Left forelimb (tissue), 1 donor: ENCODE data around the gene LRRC4.

Source experiments
- DNase-seq: peaks from one replicate; pipeline ENCODE4 v3.0.0-alpha.2; 2018; ENCODE audit warnings: low spot score

The LRRC4 gene

DNA sequence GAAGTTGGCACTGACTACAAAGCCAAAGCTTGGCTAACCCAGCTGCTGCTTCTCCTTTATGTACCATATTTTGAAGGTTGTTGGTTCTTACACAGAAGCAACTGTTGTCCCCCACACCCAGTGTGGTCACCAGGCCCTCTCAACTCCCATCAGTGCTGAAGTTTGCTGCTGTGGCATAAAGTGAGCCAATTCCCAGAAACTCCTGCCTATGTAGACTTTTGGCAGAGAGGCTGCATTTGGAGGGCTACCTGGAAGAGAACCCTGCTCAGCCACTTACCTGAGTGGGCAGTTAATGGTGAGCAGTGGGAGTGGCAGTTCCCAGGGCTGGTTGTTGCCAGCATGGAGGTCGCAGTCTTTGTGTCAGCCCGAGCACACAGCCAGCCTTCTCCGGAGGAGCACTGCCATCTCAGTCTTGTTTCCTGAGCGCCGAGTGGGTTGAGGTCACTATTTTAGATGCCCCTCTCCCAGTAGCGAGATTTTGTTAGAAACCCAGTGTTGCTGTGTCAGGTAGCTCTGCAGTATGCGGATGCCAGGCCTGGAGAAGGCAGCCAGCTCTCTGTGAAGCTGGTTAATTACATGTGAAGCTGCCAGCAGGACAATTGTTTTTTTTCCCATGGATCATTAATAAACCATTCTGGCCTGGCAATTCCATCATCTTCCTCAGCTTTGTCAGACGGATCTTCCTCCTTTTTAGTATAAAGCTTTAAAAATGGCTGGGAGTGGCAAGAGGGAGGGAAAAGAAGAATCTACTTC, 24.5 kb downstream of the LRRC4 start:
- DNase-seq: no peak

DNA sequence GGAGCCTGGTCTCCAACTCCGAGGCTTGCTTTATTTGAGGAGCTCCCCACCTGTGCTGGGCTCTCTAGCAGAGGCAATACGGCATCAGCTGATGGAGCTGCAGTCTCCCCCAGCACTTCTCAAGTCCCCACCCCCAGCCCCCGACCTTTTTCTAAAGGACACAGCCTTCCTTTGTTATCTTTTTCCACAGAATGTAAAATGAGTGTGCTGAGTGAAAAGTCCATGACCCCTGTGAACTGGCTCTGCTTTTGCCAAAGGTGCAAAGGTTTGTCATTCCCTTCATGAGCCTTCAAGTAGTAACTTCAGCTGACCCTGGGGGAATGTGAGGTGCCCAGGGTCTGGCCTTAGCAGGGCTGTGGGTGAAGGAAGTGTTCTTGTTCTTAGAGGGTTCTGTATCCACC, 25.5 kb downstream of the LRRC4 start:
- DNase-seq: no peak

DNA sequence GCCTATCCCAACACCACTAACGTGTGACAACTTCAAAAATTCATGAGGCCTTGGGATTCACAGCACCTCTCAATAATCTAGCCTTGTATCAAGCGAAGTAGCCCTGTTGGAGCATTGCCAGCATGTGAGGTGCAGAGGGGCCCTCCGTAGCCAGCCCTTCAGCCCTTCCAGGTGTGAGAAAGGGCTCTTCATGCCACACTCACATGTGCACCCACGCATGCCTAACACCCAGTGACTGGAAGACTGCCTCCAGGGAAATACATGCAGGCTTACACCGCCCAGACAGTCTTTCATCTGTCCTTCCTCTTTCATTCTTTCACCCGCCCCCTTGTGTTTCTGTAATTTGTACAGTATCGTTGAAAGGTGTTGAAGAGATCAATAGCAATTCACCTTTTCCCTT, 26.1 kb downstream of the LRRC4 start:
- DNase-seq: no peak

DNA sequence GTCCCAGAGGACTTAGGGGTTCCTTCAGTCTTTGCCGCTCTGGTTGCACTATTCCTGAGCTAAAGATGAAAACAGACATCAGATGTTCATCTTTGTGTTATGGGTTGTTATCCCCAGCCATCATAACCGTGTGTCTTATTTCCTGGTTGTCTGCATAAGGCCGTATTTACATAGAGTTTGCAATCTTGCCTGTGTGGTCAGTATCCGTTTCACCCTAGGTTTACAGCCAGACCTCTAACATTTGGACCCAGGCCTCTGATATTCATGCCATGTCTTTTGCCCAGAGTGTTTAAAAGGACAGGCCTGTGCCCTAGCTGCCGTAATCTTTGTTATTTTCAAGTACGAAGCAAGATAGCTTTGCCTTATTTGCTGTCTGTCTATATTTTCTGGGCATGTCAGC, 26.6 kb downstream of the LRRC4 start:
- no peak for DNase-seq

DNA sequence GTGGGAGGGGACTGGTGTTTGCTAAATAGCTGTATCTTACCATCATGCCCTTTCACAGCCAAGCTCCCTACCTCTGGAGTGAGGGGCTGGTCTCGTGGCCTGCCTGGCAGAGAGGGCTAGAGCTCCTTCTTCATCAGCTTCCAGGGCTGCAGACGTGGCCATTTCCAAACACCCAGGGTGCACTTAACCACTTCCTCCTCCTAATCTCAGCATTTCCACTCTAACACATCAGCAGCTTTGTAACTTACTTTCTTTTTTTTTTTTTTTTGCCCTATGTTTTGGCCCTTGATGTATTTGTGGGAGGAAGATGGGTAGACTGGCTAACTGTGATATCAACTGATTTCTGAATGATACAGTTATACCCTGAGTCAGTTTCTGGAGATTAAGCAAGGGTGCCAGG, 27.4 kb downstream of the LRRC4 start:
- no peak for DNase-seq

DNA sequence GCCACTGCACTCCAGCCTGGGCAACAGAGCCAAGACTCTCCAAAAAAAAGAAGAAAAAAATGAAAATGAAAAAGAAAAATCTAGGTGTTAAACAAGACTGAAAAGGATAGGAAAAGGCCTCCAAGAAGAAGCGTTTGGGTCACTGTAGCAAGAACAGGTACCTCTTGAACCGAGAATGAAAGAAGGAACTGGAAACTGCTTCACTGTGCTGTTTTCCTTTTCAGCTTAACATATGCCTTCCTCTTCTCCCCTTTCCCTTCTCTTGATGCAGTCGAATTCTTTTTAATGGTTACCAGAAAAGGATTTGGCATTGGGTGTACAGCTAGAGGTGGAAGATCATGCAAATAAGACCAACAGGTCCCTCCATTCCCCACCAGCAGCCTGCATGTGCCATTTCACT, 28.1 kb downstream of the LRRC4 start:
- DNase-seq: no peak

DNA sequence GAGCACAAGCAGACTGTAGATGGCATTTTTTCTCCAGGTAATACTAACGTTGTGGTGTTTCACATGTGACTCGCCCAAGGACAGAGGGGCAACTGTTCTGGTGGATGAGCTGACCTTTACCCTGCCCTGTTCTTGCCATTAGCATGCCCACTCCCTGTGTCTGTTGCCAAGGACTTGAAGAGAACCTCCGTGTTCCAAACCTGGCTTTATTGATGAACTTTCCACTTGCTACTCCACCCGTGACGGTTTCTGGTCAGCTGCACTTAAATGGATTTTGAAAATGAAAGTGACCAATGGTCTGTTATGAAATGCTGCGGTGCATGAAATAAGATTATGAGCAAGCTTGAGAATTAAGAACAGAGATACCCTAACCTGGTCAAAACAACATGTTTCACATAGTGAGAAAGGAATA, 30.4 kb downstream of the LRRC4 start:
- no peak for DNase-seq

DNA sequence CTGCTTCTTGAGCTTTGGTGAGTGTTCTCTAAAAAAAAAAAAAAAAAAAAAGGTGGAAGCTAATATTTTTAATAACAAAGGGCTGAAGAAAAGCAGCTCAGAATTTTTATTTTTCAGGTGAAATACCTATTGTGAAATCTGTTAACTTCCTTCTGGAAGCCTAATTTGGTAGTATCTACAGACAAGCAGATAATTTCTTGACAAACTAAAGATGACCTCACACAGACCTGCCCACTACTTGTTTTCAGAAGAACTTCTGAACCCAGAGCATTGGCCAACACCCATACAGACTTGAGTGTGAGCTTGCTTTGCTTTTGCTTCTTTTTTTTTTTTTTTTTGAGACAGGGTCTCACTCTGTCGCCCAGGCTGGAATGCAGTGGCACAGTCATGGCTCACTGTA, 31.2 kb downstream of the LRRC4 start:
- DNase-seq: no peak

DNA sequence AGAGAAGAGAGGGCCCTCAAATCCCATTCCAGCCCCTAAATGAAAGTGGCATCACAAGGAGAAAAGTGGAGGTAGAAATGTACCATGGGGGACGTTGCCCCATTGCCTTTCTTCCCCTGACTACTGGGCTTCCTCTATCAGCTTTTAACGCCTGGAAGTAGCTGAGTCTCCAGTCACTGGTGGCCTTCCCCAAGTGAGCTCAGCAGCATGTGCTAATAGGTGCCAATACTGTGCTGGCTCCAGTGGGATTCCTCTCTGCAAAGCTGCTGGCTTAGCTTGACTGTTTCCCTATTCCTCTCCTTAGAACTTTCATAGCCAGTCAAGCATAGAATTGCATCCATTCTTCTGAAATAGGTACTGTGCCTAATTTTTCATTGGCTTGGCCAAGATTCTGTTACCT, 32.6 kb downstream of the LRRC4 start:
- no peak for DNase-seq

DNA sequence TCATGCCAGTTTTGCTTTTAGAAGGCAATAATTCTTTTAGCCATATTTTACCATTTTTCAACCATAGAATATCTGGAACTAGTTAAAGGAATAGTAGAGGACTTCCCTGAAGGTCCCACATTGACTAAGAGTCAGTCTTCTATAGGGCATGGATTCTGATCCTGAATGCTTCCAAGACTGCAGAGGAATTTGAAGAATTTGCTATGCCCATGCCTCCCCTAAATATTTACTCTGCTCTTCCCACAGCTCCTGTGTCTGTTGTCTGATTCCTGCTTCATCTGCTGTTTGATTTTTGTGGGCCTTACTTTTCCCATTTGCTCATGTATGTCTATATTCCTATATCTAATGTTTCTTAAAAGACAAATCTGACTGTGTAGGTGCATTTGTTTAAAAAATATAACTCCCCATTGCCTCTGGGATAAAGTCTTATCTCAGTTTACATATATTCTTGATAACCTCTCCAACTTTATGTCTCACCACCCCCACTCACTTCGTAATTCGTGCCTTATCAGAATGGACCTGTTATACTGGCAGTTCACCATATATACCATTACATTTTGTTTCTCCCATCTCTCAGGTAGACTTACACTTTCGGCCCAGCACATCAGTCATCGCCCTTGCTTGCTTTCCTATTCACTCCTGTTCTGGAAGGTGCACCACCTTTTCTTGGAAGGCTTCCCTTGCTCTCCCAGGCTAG, 33.9 kb downstream of the LRRC4 start:
- no peak for DNase-seq

DNA sequence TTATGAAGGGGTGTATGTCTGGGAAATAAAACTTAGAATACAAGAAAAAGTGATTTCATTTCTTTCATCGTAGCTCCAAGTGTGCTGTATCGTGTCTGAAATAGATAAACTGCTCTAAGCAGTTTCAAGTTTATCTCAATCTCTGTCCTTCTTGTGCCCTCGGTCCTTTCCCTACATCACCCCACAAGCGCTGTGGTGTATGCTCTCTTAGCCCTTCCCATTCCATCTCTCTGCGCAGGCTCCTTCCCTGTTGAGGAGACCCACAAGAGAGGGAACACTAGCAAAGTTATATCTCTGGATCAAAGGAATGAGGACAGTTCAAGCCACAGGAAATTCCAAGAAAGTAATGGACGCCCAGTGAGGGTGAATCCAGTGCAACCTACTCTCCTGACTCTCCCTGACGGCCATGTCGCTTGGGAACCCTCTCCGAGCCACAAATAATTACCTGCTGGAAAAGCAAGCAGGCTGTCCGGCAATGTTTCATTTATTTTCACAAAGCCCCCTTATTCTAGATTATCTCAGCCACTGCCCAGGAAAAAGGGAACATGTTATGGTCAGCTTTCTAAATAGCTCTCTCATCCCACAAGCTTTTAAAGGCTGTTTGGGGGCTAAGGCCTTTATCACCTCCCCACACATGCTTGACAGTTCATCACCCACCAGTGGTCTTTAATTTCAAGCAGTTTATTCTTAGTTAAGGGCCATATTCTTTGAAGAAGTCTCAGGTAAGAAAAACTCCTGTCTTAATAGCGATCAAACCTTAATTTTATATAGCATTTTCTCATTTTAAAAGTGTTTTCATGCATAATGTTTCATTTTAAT, 34.8 kb downstream of the LRRC4 start:
- no peak for DNase-seq

DNA sequence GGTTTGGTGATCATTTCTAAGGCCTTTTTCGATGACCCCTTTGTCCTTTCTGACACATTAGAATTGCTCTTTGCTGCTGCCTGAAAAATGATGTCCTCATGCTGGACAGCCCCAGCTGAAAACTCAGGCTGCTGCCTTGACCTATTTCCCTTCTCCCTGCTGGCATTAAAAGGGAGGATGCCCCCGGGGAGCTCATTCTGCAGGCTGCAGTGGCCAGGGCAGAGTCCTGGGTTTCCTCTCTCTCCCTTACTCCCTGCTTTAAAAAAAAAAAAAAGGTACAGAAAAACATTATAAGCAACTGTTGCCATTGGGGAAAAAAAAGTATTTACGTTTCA, 35.4 kb downstream of the LRRC4 start:
- DNase-seq: no peak

DNA sequence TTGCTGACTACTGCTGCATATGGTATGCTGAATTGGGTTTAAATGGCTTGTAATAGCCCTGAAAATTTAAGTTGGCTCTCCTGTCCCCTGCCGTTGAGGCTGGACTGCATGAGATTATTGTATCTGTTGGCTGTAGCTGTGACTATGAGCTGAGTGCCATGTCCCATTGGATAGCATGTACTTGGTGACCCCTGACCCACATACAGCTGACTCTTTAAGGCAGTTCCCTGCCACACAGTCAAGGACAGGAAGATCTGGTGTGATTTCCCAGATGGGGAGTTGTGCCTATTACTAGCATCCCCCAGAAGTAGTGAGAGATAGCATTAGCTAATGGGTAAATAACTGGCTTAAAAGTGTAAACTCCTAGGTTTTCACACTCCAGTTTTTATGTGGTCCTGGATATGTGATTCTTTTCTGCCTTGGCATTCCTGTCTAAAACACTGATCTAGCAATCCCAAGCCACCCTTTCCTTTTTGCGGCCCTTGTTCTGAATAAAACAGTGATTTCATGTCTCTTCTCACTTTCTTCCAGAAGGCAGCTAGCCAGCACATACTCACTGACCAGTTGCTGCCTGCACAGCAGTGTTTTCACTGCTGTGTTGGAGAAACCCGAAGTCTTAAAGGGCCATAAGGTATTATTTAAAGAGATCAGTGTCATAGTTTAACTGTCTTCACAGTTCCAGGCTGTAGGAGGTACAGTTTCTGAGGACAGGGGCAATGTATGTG, 35.9 kb downstream of the LRRC4 start:
- no peak for DNase-seq

DNA sequence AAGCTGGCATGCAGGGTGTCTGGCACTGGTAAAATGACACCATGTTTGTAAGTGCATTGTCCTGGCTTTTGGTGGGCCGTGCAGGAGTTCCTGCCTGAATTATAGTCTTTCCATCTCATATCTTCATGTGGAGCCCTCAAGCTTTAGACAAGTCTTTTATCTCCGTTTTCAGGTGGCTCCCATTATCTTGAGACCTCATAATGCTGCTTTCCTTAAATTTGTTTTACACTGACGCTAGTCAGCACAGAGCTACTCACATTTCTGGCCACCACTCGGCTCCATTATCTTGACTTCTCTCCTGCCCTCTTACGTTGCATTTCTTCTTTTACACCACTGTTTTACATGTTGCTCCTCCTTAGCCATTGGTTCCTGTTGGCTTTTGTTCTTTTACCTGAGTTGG, 37.2 kb downstream of the LRRC4 start:
- no peak for DNase-seq

DNA sequence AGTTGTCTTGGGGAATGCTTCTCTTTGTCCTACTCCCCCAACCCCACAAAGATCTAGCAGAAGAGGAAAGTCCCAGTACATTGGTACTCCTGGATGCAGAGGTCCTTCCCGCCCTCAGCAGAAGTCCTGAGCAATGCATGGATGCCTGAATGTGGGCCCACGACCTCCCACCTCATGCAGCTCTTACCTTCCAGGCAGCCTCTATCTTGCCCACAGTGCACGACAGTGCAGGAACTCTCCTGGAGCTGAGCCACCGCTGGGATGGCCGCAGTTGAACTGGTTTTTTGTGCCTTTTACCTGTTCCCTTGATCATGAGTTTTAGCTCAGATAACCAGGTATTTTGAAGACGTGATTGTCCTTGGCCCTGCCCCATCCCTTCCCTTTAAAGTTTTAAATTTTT, 37.9 kb downstream of the LRRC4 start:
- no peak for DNase-seq

DNA sequence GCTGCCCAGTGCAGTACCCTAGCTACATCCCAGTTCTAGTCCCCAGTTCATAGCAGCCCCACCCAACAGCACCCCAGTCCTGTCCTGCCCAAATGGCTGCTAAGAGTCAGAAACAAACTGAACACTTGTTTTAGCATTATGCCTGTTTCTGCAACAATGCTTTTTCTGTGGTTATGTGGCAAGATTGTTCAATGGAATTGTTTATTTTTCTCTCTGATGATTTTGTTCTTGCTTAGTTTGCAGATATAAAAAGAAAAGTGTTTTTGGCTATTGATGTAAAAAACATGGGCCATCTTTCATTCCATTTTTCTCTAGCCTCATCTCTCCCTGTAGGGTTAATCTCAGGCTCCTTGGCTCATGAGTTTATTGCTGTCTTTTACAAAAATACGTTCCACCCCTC, 42.5 kb downstream of the LRRC4 start:
- no peak for DNase-seq

DNA sequence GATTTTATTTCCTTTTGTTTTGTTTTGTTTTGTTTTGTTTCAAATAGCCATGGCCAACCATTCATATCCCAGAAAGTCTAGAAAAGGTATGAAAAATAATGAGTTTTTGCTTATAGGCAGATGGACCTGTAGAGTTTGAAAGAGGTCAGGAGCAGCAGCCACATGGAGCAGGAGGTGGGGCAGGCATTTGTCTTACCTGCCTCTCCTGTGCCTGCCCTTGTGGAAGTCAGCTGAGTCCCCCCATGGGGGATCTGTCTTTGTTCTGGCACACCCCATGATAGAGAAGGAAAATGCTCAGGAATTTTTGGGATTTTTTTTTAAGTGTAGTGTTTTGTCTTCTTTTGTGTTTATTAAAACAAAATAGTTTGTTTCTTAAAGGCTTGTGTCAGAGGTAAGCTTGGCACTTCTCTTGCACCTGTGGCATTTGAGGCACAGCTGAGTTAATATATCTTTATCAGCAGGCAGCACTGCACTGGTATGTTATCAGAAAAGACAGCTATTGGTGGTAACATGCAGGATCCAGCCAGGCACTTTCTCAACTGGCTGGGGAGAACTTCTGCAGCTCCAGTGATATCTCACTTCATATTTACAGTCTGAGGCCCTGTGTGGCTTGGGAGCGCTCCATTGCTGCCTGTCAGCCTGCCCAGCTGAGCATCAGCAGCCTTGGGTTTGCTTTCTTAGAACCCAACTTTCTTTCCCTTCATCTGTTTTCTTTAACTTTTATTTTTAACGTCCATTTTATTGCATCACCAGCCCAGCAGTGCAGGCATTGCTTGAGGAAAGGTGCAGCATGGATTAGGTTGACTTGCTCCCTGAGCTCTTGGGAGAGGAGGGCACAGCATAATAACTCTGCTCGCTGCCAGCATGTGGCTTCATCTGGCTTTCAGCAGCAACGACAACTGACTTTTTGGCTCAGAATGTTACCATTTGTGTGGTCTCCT, 44.4 kb downstream of the LRRC4 start:
- DNase-seq: no peak

DNA sequence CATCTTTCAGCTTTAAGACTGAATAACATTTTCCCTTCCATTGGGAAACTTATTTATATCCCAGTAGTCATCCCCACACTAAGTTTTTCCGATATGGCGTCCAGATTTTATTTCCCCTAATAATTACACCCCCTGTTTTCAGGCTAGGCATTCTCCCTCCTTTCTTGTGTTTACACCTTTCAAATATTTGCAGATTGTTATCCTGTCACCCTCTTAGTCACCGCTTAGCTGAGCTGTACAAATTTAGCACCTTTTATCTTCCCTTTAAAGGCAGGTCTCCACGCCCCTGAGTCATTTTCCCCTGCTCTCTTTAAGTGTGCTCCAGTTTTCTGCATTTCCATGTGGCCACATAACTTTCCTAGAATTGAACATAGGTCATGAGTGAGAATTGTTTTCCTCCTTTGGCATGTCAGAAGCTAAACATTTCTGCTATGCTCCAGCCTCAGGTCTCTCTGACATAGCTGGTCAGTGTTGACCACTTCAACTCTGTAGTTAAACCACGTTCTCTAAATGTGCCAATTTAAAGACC, 47.4 kb downstream of the LRRC4 start:
- no peak for DNase-seq

DNA sequence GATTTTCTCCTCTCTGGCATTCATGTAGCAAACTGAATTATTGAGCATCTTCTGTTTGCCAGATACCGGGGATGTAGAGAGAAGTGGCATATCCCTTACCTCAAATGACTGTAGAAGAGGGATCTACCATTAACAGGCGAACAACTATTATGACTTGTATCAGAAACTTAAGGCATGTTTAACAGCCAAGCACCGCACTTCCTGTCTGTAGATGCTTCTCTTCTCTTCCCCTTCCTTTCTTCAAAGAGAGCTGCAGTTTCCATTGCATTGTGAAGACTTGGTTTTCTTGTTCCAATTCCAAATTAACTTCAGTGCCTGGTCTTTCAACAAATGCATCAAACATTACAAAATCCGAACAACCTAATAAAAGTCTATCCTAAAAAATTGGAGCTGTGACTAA, 49.3 kb downstream of the LRRC4 start:
- no peak for DNase-seq

DNA sequence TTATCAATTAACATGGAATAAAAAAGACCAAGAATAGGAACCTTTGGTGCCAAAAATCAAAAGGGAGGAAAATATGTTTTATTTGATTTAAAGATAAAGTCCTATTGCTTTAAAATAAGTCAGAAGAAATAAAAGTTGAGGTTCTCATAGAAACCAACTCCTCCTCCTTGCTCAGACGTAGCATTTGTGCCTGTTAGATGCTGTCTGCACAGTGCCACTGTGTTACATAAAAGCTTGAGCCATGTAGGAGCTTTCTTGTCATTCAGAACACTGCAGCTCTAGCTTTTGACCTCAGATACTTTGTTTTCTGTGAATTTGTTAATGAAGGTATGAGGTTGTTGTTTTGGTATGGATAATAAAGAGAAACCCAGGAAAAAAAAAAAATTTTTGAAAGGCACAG, 50.3 kb downstream of the LRRC4 start:
- DNase-seq: no peak

DNA sequence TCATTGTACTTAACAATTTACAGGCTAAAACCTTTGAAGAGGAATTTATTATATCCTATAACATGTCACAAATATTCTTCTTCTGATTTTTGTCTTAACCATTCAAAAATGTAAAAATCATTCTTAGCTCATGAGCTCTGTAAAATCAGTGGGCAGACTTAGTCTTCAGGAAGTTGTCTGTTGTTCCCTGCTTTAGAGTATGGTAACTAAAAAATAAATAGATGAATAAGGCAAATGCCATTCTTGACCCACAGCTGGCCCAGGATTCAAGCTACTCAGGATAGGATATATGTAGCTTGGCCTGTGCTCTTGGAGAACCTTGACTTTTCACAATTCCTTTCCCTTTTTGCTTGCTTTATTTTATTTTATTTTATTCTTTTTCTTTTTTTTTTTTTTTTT, 51.5 kb downstream of the LRRC4 start:
- no peak for DNase-seq
